H1 (cell line): ENCODE measurements around the gene NELL2. TPM values are rescaled to one million over a fixed set of nuclear protein-coding genes. Genes with fewer than 3 reads are reported as not detected.
"Not testable (repeated sequence)": the region's sequence is repeated elsewhere in the genome, so short reads cannot be mapped to it uniquely, and the experiment has no call there.

ENCODE experiments used
- CTCF ChIA-PET: fragments of 300-600 bp; sonication (Branson Sonifier 250); formaldehyde crosslinking; loops from one replicate; lab custom pipeline; 2021; ENCODE audit not compliant: partially characterized antibody; lab: Charles Lee
- POLR2A ChIA-PET: fragments of 300-600 bp; sonication (Branson Sonifier 250); formaldehyde crosslinking; loops from one replicate; lab custom pipeline; 2021; ENCODE audit warnings: inconsistent platforms; ENCODE audit not compliant: partially characterized antibody; lab: Charles Lee
- DNase-seq, 2 experiments: peaks; one replicate each; pipeline versions ENCODE4 v3.0.0 to v3.0.0-alpha.2; 2010 to 2022; ENCODE audit warnings: low spot score in 2 of 2, low read depth in 1 of 2, mixed read lengths in 1 of 2
- FAIRE-seq: peaks from 2 replicates; lab custom pipeline; 2011; peaks lifted over from hg19 to GRCh38; lab: Jason Lieb, UNC
- H2AFZ ChIP-seq: 2 replicates; pipeline ENCODE4 v1.8.1; 2012; ENCODE audit warnings: low read length, inconsistent platforms
- H2AK5ac ChIP-seq: 2 replicates; pipeline ENCODE4 v1.6.1; 2013; ENCODE audit warnings: low read depth, low read length
- H2BK120ac ChIP-seq: replicated peaks from 2 replicates; pipeline ENCODE3; 2013; ENCODE audit warnings: low read depth, low read length, inconsistent platforms
- H2BK12ac ChIP-seq: 2 replicates; pipeline ENCODE4 v1.6.1; 2013; ENCODE audit warnings: low read depth, low read length
- H2BK15ac ChIP-seq: 2 replicates; pipeline ENCODE4 v1.6.1; 2013; ENCODE audit warnings: low read length
- H2BK20ac ChIP-seq: 2 replicates; pipeline ENCODE4 v1.6.1; 2013; ENCODE audit warnings: low read length
- H2BK5ac ChIP-seq: 2 replicates; pipeline ENCODE4 v1.6.1; 2013; ENCODE audit warnings: low read depth, low read length
- H3K14ac ChIP-seq: 2 replicates; pipeline ENCODE4 v1.6.1; 2013; ENCODE audit warnings: inconsistent platforms; ENCODE audit not compliant: insufficient read length
- H3K18ac ChIP-seq: 2 replicates; pipeline ENCODE4 v1.6.1; 2013; ENCODE audit warnings: low read length; ENCODE audit errors: extremely low read depth
- H3K23ac ChIP-seq: 2 replicates; pipeline ENCODE4 v1.6.1; 2013; ENCODE audit warnings: inconsistent platforms; ENCODE audit not compliant: insufficient read length
- H3K23me2 ChIP-seq: 2 replicates; pipeline ENCODE4 v1.6.1; 2013; ENCODE audit warnings: low read depth, low read length
- H3K27ac ChIP-seq: 2 replicates; pipeline ENCODE4 v1.6.1; 2011; ENCODE audit warnings: low read depth, low read length, inconsistent platforms
- H3K27me3 ChIP-seq, 4 experiments: replicated peaks in 1 of 4; 1 replicate in 1 of 4; 2 replicates in 3 of 4; pipeline versions ENCODE4 v1.6.1 to v1.8.1; 2011 to 2013; ENCODE audit warnings: low read length in 3 of 4, mild to moderate bottlenecking in 3 of 4, inconsistent platforms in 2 of 4, mixed read lengths in 2 of 4, moderate library complexity in 1 of 4; ENCODE audit not compliant: control insufficient read depth in 3 of 4, insufficient read depth in 3 of 4; ENCODE audit errors: extremely low read depth in 1 of 4
- H3K36me3 ChIP-seq, 4 experiments: 2 replicates each; pipeline versions ENCODE4 v1.6.1 to v1.8.1; 2011 to 2013; ENCODE audit warnings: mild to moderate bottlenecking in 4 of 4, low read length in 3 of 4, moderate library complexity in 2 of 4, control low read depth in 1 of 4, inconsistent platforms in 1 of 4; ENCODE audit not compliant: insufficient read depth in 4 of 4, control insufficient read depth in 2 of 4
- H3K4ac ChIP-seq: replicated peaks from 2 replicates; pipeline ENCODE3; 2013; ENCODE audit warnings: low read length, low read depth, mixed read lengths, inconsistent platforms; ENCODE audit not compliant: insufficient read length
- H3K4me1 ChIP-seq, 4 experiments: replicated peaks in 1 of 4; 1 replicate in 1 of 4; 2 replicates in 3 of 4; pipeline versions ENCODE4 v1.6.1 to v1.8.1; 2011 to 2013; ENCODE audit warnings: low read length in 3 of 4, inconsistent platforms in 2 of 4, mixed read lengths in 1 of 4; ENCODE audit not compliant: insufficient read depth in 4 of 4, control insufficient read depth in 3 of 4
- H3K4me2 ChIP-seq, 2 experiments: 2 replicates each; pipeline versions ENCODE4 v1.6.1 to v1.8.1; 2011 to 2013; ENCODE audit warnings: low read depth in 2 of 2, low read length in 2 of 2, control low read depth in 1 of 2, inconsistent platforms in 1 of 2, mild to moderate bottlenecking in 1 of 2; ENCODE audit not compliant: insufficient read depth in 1 of 2
- H3K4me3 ChIP-seq, 4 experiments: fragments of 200-600, 300-600 bp in 1 of 4; sonication (generic), shearing (Covaris generic), sonication (Bioruptor Twin) in 1 of 4; 2 replicates each; pipeline versions ENCODE4 v1.5.1 to v1.8.1; 2011 to 2016; ENCODE audit warnings: low read length in 4 of 4, low read depth in 3 of 4, control low read depth in 2 of 4, inconsistent platforms in 2 of 4, mild to moderate bottlenecking in 2 of 4, mixed read lengths in 1 of 4, moderate library complexity in 1 of 4; ENCODE audit not compliant: insufficient read depth in 2 of 4; ENCODE audit errors: extremely low read depth in 1 of 4
- H3K56ac ChIP-seq: replicated peaks from 2 replicates; pipeline ENCODE3; 2013; ENCODE audit warnings: low read depth, mild to moderate bottlenecking, mixed read lengths, low read length, inconsistent platforms; ENCODE audit not compliant: insufficient read length
- H3K79me1 ChIP-seq: 2 replicates; pipeline ENCODE4 v1.6.1; 2013; ENCODE audit warnings: low read depth, low read length, control low read depth
- H3K79me2 ChIP-seq, 2 experiments: 2 replicates each; pipeline versions ENCODE4 v1.6.1 to v1.8.1; 2012 to 2013; ENCODE audit warnings: low read length in 2 of 2, mild to moderate bottlenecking in 2 of 2, inconsistent platforms in 1 of 2; ENCODE audit not compliant: insufficient read depth in 2 of 2, control insufficient read depth in 1 of 2
- H3K9ac ChIP-seq, 4 experiments: replicated peaks in 1 of 4; 1 replicate in 1 of 4; 2 replicates in 3 of 4; pipeline versions ENCODE4 v1.6.1 to v1.8.1; 2011 to 2013; ENCODE audit warnings: low read depth in 3 of 4, low read length in 3 of 4, control low read depth in 2 of 4, mild to moderate bottlenecking in 2 of 4, moderate library complexity in 2 of 4, inconsistent platforms in 1 of 4; ENCODE audit errors: extremely low read depth in 1 of 4
- H3K9me3 ChIP-seq, 2 experiments: 2 replicates each; pipeline versions ENCODE4 v1.6.1 to v1.8.1; 2012 to 2013; ENCODE audit warnings: mild to moderate bottlenecking in 2 of 2, moderate library complexity in 2 of 2, control low read depth in 1 of 2, inconsistent platforms in 1 of 2, low read depth in 1 of 2, low read length in 1 of 2, mixed read lengths in 1 of 2; ENCODE audit not compliant: insufficient read depth in 2 of 2
- H4K20me1 ChIP-seq, 2 experiments: replicated peaks in 1 of 2; 2 replicates each; pipeline versions ENCODE3 to v1.8.1; 2011 to 2013; ENCODE audit warnings: inconsistent platforms in 2 of 2, low read length in 2 of 2, mild to moderate bottlenecking in 1 of 2; ENCODE audit not compliant: insufficient read depth in 2 of 2, control insufficient read depth in 1 of 2
- H4K5ac ChIP-seq: 2 replicates; pipeline ENCODE4 v1.6.1; 2013; ENCODE audit warnings: low read length, low read depth, mixed read lengths, inconsistent platforms; ENCODE audit not compliant: insufficient read length
- H4K8ac ChIP-seq: 2 replicates; pipeline ENCODE4 v1.8.0; 2013; ENCODE audit warnings: mild to moderate bottlenecking, moderate library complexity, low read length, inconsistent platforms; ENCODE audit not compliant: insufficient read depth; ENCODE audit errors: extremely low read depth
- H4K91ac ChIP-seq: replicated peaks from 2 replicates; pipeline ENCODE3; 2013; ENCODE audit warnings: low read length, mixed read lengths, inconsistent platforms; ENCODE audit not compliant: insufficient read length
- WGBS, 2 experiments: shearing (Covaris generic) in 1 of 2; methylation state at CpG; one replicate each; pipeline versions ENCODE4 v1.1.6 to v1.1.7; 2013 to 2015; ENCODE audit warnings: low lambda C conversion rate in 2 of 2, mixed read lengths in 2 of 2, inconsistent platforms in 1 of 2, low coverage in 1 of 2, missing lambda C conversion rate in 1 of 2; ENCODE audit not compliant: insufficient replicate concordance in 2 of 2, insufficient coverage in 1 of 2, insufficient read length in 1 of 2; ENCODE audit errors: extremely low coverage in 1 of 2, missing lambda C conversion rate in 1 of 2; 5-methylcytosine and 5-hydroxymethylcytosine counted together
- polyA plus RNA-seq, 7 experiments: library from polyadenylated mRNA; depleted of rRNA in 3 of 7; stranded (reverse) in 5 of 7; unstranded in 2 of 7; fragments of >200 nt in 5 of 7; fragments of 200-250 nt in 2 of 7; gene quantifications; 1 replicate in 5 of 7; 2 replicates in 1 of 7; 4 replicates in 1 of 7; pipeline versions ENCODE4 v1.2.1 to v1.2.3, GENCODE V29; 2011 to 2013; ENCODE audit warnings: missing spikeins in 2 of 7, mixed read lengths in 2 of 7
- total RNA-seq: library from RNA; stranded (reverse); fragmentation: NEBNext Ultra II Directional; extraction: Animal tissue kit (Norgen Biotek cat#: 25700); gene quantifications from 2 replicates; pipeline ENCODE4 v1.2.1, GENCODE V29; 2021

Gene NELL2
- total and polyA plus RNA-seq, 2 of the 8 experiments (the other 6 are each of a cell fraction or from before 2014, with no cell fraction given), result 54.2 to 56.8 TPM

- POLR2A ChIA-PET, DNase-seq, H3K4me1 ChIP-seq, H3K27ac ChIP-seq, H2BK12ac ChIP-seq, H2AK5ac ChIP-seq, H3K56ac ChIP-seq, H2BK20ac ChIP-seq, H3K18ac ChIP-seq, H3K4me3 ChIP-seq, CTCF ChIA-PET, H3K23ac ChIP-seq, H4K5ac ChIP-seq, H3K27me3 ChIP-seq, H3K36me3 ChIP-seq, H3K23me2 ChIP-seq, H2BK15ac ChIP-seq, H3K9me3 ChIP-seq, H2BK5ac ChIP-seq, FAIRE-seq, H3K4me2 ChIP-seq, H3K79me1 ChIP-seq, H4K20me1 ChIP-seq, H2BK120ac ChIP-seq, H3K14ac ChIP-seq, H3K79me2 ChIP-seq, H4K91ac ChIP-seq, H3K9ac ChIP-seq, H3K4ac ChIP-seq, H2AFZ ChIP-seq, H4K8ac ChIP-seq: not testable (repeated sequence)
- 99% methylated on average over 21 of the region's 22 CpGs; no CpG with 5 or more reads in 1 of the 2 experiments for WGBS, 2 experiments
These were observed 189.2 kb downstream of the NELL2 start for GRCh38 chr12:44686821-44687432.
